Measurements from ENCODE around the gene LASP1. TPM values are rescaled to one million over a fixed set of nuclear protein-coding genes. Genes with fewer than 3 reads are reported as not detected.

Gene LASP1
- total RNA-seq, 1 donor from 2014 or later: 300 TPM

DNA sequence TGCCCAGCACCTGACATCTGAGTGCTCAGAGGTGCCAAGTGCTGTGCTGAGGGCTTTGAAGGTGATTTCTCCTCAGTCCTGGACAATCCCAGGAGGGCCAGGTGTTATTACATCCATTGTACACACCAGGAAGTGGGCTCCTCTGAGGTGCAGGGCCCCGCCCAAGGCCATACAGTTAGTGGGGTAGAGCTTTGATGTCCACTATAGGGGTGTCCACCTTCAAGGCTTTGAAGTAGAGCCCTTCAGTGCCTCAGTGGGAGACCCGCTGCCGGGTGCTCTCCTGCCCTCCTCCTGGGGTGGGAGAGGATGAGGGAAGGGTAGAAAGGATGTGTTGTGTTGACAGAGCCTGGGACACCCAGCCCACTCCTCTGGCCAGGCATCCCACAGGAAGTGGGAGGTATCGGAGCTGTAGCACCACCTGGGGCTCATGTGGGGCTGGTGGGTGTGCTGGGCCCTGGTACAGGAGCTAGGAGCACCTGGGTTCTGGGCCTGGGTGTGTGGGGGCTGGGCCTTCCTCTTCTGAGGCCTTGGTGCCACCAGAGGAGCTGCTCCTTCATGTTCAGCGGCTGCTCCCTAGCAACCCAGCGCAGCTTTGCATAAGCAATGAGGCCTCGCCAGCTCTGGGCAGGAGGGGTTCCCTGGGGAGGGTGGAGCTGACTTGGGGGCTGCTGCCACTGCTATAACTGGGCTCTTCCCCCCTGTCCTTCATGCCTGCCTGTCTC is 7.4 kb downstream of the LASP1 start:
- TF ChIP-seq, protein P1, sequence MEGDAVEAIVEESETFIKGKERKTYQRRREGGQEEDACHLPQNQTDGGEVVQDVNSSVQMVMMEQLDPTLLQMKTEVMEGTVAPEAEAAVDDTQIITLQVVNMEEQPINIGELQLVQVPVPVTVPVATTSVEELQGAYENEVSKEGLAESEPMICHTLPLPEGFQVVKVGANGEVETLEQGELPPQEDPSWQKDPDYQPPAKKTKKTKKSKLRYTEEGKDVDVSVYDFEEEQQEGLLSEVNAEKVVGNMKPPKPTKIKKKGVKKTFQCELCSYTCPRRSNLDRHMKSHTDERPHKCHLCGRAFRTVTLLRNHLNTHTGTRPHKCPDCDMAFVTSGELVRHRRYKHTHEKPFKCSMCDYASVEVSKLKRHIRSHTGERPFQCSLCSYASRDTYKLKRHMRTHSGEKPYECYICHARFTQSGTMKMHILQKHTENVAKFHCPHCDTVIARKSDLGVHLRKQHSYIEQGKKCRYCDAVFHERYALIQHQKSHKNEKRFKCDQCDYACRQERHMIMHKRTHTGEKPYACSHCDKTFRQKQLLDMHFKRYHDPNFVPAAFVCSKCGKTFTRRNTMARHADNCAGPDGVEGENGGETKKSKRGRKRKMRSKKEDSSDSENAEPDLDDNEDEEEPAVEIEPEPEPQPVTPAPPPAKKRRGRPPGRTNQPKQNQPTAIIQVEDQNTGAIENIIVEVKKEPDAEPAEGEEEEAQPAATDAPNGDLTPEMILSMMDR (IDR thresholded peaks at IDR 0.05): no peak
- DNase-seq (ENCODE audit: low spot score in 2 of 2): no peak

DNA sequence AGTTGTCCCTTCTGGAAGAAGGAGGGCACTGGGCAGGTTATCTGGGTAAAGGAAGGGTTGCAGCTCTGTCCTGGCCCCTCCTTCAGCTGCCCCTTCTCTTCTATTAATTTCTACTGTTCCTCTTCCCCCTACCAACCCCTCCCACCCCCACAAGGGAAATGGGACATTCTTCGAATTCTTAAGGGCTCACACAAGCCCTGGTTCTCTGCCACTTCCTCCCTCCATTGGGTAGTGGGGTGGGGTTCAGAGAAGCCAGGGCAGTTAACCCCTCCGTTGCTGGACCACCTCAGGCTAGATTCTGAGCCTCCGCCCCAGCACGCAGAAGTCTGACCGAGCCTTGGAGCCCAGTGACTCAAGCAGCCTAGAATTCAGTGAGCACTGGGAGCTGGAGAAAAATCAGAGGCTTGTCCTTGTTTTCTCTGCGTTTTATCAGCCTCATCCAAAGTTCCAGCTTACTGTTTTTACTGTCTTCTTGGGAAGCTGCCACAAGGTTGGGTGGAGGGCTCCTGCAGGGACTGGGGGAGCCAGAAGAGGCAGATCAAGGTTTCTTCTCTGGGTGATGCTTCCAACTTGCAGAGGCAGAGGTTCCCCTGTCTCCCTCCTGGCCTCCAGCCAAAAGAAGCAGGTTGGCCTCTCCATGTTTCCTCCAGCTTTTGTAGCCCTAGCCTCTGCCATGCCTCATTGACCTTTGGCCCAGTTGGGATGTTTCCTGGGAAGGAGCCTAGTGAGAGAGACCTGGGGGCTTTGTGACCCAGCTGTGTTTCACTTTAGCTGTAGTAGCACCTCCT is 10.2 kb downstream of the LASP1 start:
- intact Hi-C loops (cut with DNase I): no loop called here
- H3K27ac ChIP-seq: peak overlapping the region; percentile 63 to 74

More for the DNA sequence above, 7.4 kb downstream of the LASP1 start:
- no peaks in the 10 kb centered on the region for H3K27me3 ChIP-seq
- H3K4me1 ChIP-seq: peaks cover 52 to 81% of the 10 kb centered on the region in 2 donors
- no peaks in the 10 kb centered on the region for H3K9me3 ChIP-seq
- intact Hi-C loops (cut with DNase I): no loop called here
- H3K4me3 ChIP-seq: no peak overlapping the region
- peaks cover 2 to 17% of the 10 kb centered on the region in 2 donors for H3K36me3 ChIP-seq
- H3K27ac ChIP-seq: peak overlapping the region; percentile 94 to 96

DNA sequence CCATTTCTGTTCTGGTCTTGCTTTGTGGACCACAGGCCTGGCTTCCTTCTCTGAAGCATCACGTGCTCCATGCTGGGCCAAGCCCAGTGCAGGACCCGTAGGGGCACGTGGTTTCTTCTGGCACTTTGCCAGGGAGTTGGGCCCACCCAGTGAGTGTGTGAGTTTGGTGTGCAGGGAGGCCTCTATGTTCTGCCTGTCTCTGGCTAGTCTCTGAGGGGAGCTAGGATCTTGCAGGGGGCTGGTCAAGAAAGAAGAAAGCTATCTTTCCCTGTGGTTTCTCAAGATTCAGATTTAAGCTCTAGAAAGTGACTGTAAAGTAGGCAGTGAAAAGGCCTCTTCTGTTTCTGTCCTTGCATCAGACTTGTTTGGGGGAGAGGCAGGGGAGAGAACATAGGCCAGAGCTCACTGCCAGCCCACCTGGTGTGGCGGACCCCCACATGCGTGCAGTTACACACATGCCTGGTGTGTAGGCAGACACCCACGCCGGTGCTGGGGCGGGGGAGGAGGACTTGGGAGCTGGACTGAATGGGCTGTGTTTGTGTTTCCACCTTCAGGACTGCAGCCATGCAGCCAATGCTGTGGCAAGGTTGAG is 11.8 kb downstream of the LASP1 start:
- intact Hi-C loops (cut with DNase I): no loop called here
- no peak for DNase-seq (ENCODE audit: low spot score in 2 of 2)
- peaks cover 46 to 88% of the 10 kb centered on the region in 2 donors for H3K4me1 ChIP-seq

More for the DNA sequence above, 10.2 kb downstream of the LASP1 start:
- no peaks in the 10 kb centered on the region for H3K9me3 ChIP-seq
- DNase-seq (ENCODE audit: low spot score in 2 of 2): peak in 1 of 2 donors; percentile 76
- H3K36me3 ChIP-seq: peaks cover 4 to 25% of the 10 kb centered on the region in 2 donors
- TF ChIP-seq, protein P1 (IDR thresholded peaks at IDR 0.05): no peak
- peak overlapping the region; percentile 18 to 28 for H3K4me3 ChIP-seq
- H3K27me3 ChIP-seq: no peaks in the 10 kb centered on the region
- peaks cover 42 to 82% of the 10 kb centered on the region in 2 donors for H3K4me1 ChIP-seq

DNA sequence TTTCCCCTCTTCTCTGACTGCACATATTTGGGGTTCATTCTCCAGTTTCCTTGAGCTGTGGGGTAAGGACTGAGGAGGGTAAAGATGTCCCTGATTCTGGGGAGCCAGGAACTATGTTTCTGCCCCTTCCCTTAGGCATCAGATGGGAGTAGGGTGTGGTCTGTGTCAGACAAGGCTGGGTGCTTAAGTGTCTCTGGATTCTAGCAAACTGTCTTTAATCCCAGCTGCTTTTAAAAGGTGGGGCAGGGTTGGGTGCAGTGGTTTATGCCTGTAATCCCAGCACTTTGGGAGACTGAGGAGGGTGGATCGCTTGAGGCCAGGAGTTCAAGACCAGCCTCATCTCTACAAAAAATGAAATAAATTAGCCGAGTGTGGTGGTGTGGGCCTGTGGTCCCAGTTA is 13.0 kb downstream of the LASP1 start:
- intact Hi-C loops (cut with DNase I): no loop called here
- Histone ChIP-seq H3K9me3 (no peaks in the 10 kb centered on the region), H3K4me1 (peaks cover 39 to 85% of the 10 kb centered on the region in 2 donors), H3K27ac (peak overlapping the region; percentile 10 to 57), H3K4me3 (no peak overlapping the region), H3K36me3 (peaks cover 14 to 33% of the 10 kb centered on the region in 2 donors), H3K27me3 (no peaks in the 10 kb centered on the region)
- TF ChIP-seq, protein P1 (IDR thresholded peaks at IDR 0.05): no peak
- DNase-seq (ENCODE audit: low spot score in 2 of 2): no peak

More for the DNA sequence above, 11.8 kb downstream of the LASP1 start:
- Histone ChIP-seq H3K9me3 (no peaks in the 10 kb centered on the region), H3K36me3 (peaks cover 4 to 29% of the 10 kb centered on the region in 2 donors), H3K27me3 (no peaks in the 10 kb centered on the region), H3K4me3 (peak overlapping the region in 1 of 2 donors; percentile 25), H3K27ac (peak overlapping the region; percentile 63 to 74)
- TF ChIP-seq, protein P1 (IDR thresholded peaks at IDR 0.05): no peak

DNA sequence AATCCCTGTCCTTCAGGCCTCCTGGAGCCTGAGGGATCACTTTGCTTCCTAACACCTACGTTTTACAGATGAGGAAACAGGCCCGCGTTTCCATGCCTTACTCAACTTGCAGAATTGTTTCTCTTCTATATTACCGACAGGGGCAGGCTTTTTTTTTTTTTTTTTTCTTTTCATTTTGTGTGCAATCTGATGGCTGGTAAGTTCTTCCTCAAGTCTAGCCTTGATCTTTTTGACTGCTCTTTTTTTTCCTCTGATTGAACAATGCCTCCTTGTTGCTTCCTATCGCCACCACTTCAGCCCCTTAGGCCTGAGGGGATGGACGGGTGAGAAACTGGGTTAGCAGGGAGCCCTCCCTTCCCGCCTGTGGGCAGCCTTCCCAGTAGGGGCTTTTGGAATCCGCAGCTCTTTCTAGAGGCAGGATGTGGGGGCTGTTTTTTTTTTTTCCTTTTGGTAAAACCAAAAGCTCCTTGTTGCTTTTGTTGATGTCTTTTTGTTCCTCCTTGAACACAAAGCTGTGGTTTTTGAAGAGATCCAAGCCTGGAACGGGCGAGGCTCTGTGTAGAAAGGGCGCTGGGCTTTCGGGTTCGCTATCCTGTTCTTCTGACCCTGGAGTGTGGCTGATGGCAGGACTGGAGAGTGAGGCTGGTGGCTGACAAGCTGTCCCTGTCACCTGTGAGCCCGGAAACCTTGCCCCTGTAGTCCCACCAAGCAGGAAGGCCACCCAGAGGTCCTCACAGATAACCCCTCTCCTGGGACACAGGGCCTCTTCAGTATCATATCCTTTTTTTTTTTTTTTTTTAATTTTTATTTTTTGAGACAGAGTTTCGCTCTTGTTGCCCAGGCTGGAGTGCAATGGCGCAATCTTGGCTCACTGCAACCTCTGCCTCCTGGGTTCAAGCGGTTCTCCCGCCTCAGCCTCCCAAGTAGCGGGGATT is 14.0 kb downstream of the LASP1 start:
- H3K9me3 ChIP-seq: no peaks in the 10 kb centered on the region
- H3K4me3 ChIP-seq: peak overlapping the region in 1 of 2 donors; percentile 10
- TF ChIP-seq, protein P1 (IDR thresholded peaks at IDR 0.05): no peak
- H3K27me3 ChIP-seq: no peaks in the 10 kb centered on the region
- no peak for DNase-seq (ENCODE audit: low spot score in 2 of 2)
- intact Hi-C loops (cut with DNase I): no loop called here
- H3K4me1 ChIP-seq: peaks cover 39 to 89% of the 10 kb centered on the region in 2 donors
- peaks cover 14 to 33% of the 10 kb centered on the region in 2 donors for H3K36me3 ChIP-seq
- peak overlapping the region; percentile 10 to 57 for H3K27ac ChIP-seq

Data from ascending aorta (tissue), 2 donors.